GM12872 (cell line): ENCODE measurements around the gene DQX1.

ENCODE experiments used
- CTCF ChIP-seq: IDR thresholded peaks from 3 replicates; pipeline ENCODE4 v1.5.1; 2011; ENCODE audit warnings: low read depth, mild to moderate bottlenecking, low read length, moderate library complexity; ENCODE audit not compliant: insufficient read depth

DQX1 gene

GRCh38 chr2:74558284-74559230 is 32.5 kb upstream of the DQX1 start:
- no peak for TF ChIP-seq CTCF

- no peak for TF ChIP-seq CTCF
Measured at GRCh38 chr2:74556831-74557370, 30.9 kb upstream of the DQX1 start.

- no peak for TF ChIP-seq CTCF
Measured at GRCh38 chr2:74556159-74556558, 30.1 kb upstream of the DQX1 start.

GRCh38 chr2:74555610-74556103 is 29.6 kb upstream of the DQX1 start:
- TF ChIP-seq CTCF, result no peak

- TF ChIP-seq CTCF, result no peak
Measured at GRCh38 chr2:74554820-74555531, 28.9 kb upstream of the DQX1 start.

- no peak for TF ChIP-seq CTCF
Measured at GRCh38 chr2:74553892-74554819, 28.1 kb upstream of the DQX1 start, which contains the start of the genes DOK1 and LOXL3. TSS of gene DOK1 (plus strand) at chr2:74554720. CDS start at chr2:74554755, 35 bp downstream. TSS of gene LOXL3 (minus strand) at chr2:74553942. CDS start at chr2:74552634, 1,308 bp downstream.
